Esophagus (tissue), 2 donors: Measurements from ENCODE around the gene PARD3. TPM values are rescaled to one million over a fixed set of nuclear protein-coding genes. Genes with fewer than 3 reads are reported as not detected.
"Not testable (repeated sequence)": the region's sequence is repeated elsewhere in the genome, so short reads cannot be mapped to it uniquely, and the experiment has no call there.

Experiments
- H3K27ac ChIP-seq, 2 donors: one replicate each; pipeline ENCODE4 v1.5.1; 2013; ENCODE audit warnings: low read depth in 2 of 2, mild to moderate bottlenecking in 2 of 2, inconsistent platforms in 1 of 2, low read length in 1 of 2, moderate library complexity in 1 of 2
- H3K27me3 ChIP-seq, 2 donors: one replicate each; pipeline ENCODE4 v1.6.1; 2013; ENCODE audit warnings: low read length in 2 of 2, control low read depth in 1 of 2, mild to moderate bottlenecking in 1 of 2; ENCODE audit not compliant: insufficient read depth in 2 of 2, control insufficient read depth in 1 of 2
- H3K36me3 ChIP-seq, 2 donors: one replicate each; pipeline ENCODE4 v1.6.1; 2013; ENCODE audit warnings: low read length in 1 of 2; ENCODE audit not compliant: control insufficient read depth in 2 of 2, insufficient read depth in 2 of 2
- H3K4me1 ChIP-seq, 2 donors: one replicate each; pipeline ENCODE4 v1.6.1; 2013; ENCODE audit warnings: low read length in 1 of 2; ENCODE audit not compliant: control insufficient read depth in 2 of 2, insufficient read depth in 2 of 2
- H3K4me3 ChIP-seq, 2 donors: one replicate each; pipeline ENCODE4 v1.5.1; 2013; ENCODE audit warnings: low read length in 2 of 2, mild to moderate bottlenecking in 2 of 2, low read depth in 1 of 2, moderate library complexity in 1 of 2
- H3K9me3 ChIP-seq, 2 donors: one replicate each; pipeline ENCODE4 v1.6.1; 2013; ENCODE audit warnings: mild to moderate bottlenecking in 2 of 2, low read depth in 1 of 2, low read length in 1 of 2, moderate library complexity in 1 of 2; ENCODE audit not compliant: control insufficient read depth in 2 of 2, insufficient read depth in 1 of 2
- WGBS, 2 donors: extraction: QIAGEN DNeasy Blood & Tissue Kit; methylation state at CpG; one replicate each; pipeline ENCODE4 v1.1.7; 2013; 5-methylcytosine and 5-hydroxymethylcytosine counted together
- polyA plus RNA-seq, 2 donors: library from polyadenylated mRNA; stranded (reverse); fragments of 200-250 nt; gene quantifications; one replicate each; pipeline ENCODE4 v1.2.3, GENCODE V29; 2013
- donor health status: healthy with polysubstance abuse.
- donor health status: Bipolar disorder and iron deficiency.

The PARD3 gene
- polyA plus RNA-seq, 2 donors = 40.3 to 71.3 TPM

DNA sequence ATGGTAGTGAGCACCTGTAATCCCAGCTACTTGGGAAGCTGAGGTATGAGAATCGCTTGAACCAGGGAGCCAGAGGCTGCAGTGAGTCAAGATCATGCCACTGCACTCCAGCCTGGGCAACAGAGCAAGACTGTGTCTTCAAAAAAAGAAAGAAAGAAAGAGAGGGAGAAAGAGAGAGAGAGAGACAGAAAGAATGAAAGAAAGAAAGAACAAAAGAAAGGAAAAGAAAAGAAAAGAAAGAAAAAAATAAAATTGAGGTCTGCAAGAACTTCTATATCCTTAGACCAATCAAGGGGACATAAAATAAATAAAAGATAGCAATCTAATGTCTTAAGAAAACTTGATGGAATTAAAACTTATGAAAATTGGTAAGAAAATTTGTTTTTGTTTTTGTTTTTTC, 34.9 kb upstream of the PARD3 start:
- Histone ChIP-seq H3K27ac (no peak overlapping the region), H3K4me3 (no peak overlapping the region), H3K27me3 (no peaks in the 10 kb centered on the region), H3K36me3 (no peaks in the 10 kb centered on the region), H3K4me1 (no peaks in the 10 kb centered on the region), H3K9me3 (no peaks in the 10 kb centered on the region)
- 95 to 97% methylated on average over 1 of the region's 1 CpG for WGBS, 2 donors

DNA sequence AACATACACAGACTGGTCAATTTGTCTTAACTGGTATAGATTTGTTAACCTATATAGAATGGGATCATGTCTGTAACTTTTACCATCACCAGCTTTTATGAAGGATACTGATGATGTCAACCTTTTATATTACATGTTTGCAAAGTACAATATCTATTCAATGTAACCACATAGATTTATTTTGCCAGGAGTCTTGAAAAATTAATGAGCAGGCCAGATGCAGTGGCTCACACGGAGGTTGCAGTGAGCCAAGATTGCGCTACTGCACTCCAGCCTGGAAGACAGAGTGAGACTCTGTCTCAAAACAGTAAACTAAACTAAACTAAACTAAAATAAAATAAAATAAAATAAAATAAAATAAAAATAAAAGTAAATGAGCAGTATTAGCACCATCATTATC, 30.0 kb upstream of the PARD3 start:
- H3K4me3 ChIP-seq = no peak overlapping the region
- 66 to 71% methylated on average over 2 of the region's 2 CpGs for WGBS, 2 donors
- H3K36me3 ChIP-seq = no peaks in the 10 kb centered on the region
- H3K27me3 ChIP-seq = no peaks in the 10 kb centered on the region
- no peaks in the 10 kb centered on the region for H3K9me3 ChIP-seq
- no peak overlapping the region for H3K27ac ChIP-seq
- H3K4me1 ChIP-seq = no peaks in the 10 kb centered on the region

DNA sequence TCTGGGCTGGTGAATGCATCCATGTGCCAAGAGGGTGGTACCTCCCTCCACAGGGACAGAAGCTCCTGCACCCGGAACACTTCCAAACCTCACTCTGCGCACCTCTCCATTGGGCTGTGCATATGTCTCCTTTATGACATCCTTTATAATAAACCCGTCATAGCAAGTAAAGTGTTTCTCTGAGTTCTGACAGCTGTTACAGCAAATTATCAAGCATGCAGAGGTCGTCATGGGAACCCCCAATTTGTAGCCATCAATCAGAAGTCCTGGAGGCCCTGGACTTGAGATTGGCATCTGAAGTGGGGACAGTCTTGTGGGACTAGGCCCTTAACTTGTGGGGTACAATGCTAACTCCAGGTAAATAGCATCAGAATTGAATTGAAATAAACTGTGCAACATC, 29.4 kb upstream of the PARD3 start:
- Histone ChIP-seq H3K4me3 (no peak overlapping the region), H3K9me3 (no peaks in the 10 kb centered on the region), H3K27ac (no peak overlapping the region), H3K27me3 (no peaks in the 10 kb centered on the region), H3K36me3 (no peaks in the 10 kb centered on the region), H3K4me1 (no peaks in the 10 kb centered on the region)
- WGBS, 2 donors = 87 to 89% methylated on average over 4 of the region's 4 CpGs

DNA sequence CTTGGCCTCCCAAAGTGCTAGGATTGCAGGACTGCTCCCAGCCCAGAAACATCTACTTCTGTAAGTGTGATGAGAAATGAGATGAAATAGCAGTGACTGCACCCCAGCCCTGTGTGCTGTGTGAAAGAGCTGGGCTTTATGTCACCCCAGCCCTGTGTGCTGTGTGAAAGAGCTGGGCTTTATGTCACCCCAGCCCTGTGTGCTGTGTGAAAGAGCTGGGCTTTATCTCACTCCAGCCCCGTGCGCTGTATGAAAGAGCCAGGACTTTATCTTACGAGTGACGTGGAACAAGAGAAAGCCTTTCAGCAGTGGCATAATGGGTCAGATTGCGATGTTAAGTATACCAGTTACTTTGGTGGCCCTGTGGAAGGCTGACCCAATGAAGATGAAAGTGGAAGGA, 28.4 kb upstream of the PARD3 start:
- H3K4me1 ChIP-seq, H3K4me3 ChIP-seq, H3K27me3 ChIP-seq, H3K27ac ChIP-seq, H3K36me3 ChIP-seq, H3K9me3 ChIP-seq: not testable (repeated sequence)
- 92 to 95% methylated on average over 5 of the region's 5 CpGs for WGBS, 2 donors

DNA sequence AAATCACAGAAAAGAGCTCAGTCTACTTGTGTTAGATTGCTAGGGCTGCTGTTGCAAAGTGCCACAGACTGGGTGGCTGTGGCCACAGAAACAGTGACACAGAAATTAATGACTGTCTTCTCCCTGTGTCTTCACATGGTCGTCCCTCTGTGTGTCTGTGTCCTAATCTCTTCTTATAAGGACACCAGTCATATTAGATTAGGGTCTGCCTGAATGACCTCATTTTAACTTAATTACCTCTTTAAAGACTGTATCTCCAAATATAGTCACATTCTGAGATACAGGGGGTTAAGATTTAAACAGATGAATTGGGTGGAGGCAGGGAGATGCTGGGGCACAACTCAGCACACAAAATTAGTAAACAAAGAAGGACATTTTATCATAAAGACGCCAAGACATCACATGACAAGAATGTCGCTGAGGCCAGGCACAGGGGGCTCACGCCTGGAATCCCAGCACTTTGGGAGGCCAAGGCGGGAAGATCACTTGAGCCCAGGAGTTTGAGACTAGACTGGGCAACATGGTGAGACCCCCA, 23.3 kb upstream of the PARD3 start:
- 89 to 90% methylated on average over 5 of the region's 5 CpGs for WGBS, 2 donors
- H3K36me3 ChIP-seq = peaks cover 0 to 2% of the 10 kb centered on the region in 2 donors
- H3K27me3 ChIP-seq = no peaks in the 10 kb centered on the region
- no peak overlapping the region for H3K27ac ChIP-seq
- H3K4me1 ChIP-seq = no peaks in the 10 kb centered on the region
- H3K9me3 ChIP-seq = no peaks in the 10 kb centered on the region
- no peak overlapping the region for H3K4me3 ChIP-seq

DNA sequence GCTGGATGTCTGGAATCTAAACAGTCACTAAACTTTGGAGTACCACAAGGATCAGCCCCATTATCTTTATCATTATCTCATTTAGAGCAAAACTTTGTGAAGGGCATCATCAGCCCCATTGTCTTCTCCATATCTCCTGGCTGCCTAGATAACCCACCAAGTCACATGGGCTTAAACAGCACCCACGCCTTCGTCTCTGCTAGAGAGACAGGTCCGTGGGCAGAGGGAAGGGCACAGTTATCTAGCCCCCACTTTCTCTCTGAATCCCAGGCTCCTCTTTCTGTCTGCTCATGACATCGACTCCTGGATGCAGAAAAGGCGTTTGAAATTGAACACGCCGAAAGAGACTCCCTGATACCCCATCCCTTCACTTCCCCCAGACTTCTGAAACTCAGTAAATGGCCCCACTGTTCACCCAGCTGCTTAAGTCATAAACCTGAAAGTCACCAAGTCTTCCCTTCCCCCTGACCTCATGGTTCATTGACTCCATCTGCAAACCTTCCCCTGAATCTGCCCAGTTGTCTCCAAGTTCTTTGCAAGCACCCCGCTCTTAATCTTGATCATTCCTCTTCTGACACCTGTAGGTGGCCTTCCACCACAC, 20.9 kb upstream of the PARD3 start:
- WGBS, 2 donors = 93 to 94% methylated on average over 8 of the region's 8 CpGs
- Histone ChIP-seq H3K27ac (no peak overlapping the region), H3K4me3 (no peak overlapping the region), H3K4me1 (no peaks in the 10 kb centered on the region), H3K9me3 (no peaks in the 10 kb centered on the region), H3K36me3 (peaks cover 0 to 2% of the 10 kb centered on the region in 2 donors), H3K27me3 (no peaks in the 10 kb centered on the region)

DNA sequence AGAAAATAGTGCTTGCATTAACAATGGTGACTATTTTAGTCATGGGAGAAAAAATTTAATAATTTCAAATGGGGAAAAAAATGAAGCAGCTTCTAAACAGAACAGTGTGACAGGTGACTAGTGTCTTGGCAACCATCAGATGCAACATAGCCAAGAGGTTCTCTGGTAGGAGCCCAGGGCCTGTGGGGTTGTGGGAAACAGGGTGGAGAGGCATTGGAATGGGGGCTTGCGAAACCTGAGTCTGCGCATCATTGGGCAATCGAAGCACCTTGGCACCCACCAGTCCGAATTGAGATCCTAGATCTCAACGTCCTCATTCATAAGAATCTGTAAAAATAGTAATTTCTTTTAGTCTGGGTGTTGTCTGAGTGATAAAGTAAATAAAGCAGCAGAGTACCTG, 19.2 kb upstream of the PARD3 start:
- WGBS, 2 donors = 56 to 74% methylated on average over 5 of the region's 5 CpGs
- Histone ChIP-seq H3K36me3 (peaks cover 0 to 2% of the 10 kb centered on the region in 2 donors), H3K9me3 (no peaks in the 10 kb centered on the region), H3K27ac (no peak overlapping the region), H3K4me1 (no peaks in the 10 kb centered on the region), H3K27me3 (no peaks in the 10 kb centered on the region), H3K4me3 (no peak overlapping the region)

DNA sequence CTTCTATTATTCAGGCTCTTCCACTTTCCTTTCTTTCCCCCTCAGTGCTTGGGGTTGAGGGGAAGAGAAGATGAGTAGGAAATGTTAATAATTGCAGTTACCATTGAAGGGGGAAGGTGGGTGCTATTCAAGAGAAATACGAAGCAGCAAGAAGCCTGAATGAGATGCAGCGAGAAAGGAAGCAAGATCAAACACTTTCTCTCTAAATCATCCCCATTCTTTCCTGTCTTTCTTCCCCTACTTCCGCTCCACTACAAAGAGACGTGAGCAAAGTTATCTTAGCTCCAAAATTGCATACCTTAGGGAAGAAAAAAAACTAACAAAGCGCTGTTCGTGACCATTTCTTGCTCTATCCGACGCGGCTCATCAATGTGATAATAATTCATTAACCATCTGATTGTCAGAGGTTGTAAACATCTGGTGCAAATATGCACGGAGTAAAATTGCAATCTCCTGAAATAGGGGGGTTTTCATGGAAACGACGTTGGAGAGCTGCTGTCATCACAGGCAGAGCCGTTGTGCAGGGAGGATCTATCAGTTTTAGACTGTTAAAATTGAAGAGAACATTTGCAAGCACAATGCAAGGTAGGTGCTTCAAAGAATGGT, 15.2 kb upstream of the PARD3 start:
- WGBS, 2 donors = 29 to 32% methylated on average over 13 of the region's 13 CpGs
- no peak overlapping the region for H3K4me3 ChIP-seq

DNA sequence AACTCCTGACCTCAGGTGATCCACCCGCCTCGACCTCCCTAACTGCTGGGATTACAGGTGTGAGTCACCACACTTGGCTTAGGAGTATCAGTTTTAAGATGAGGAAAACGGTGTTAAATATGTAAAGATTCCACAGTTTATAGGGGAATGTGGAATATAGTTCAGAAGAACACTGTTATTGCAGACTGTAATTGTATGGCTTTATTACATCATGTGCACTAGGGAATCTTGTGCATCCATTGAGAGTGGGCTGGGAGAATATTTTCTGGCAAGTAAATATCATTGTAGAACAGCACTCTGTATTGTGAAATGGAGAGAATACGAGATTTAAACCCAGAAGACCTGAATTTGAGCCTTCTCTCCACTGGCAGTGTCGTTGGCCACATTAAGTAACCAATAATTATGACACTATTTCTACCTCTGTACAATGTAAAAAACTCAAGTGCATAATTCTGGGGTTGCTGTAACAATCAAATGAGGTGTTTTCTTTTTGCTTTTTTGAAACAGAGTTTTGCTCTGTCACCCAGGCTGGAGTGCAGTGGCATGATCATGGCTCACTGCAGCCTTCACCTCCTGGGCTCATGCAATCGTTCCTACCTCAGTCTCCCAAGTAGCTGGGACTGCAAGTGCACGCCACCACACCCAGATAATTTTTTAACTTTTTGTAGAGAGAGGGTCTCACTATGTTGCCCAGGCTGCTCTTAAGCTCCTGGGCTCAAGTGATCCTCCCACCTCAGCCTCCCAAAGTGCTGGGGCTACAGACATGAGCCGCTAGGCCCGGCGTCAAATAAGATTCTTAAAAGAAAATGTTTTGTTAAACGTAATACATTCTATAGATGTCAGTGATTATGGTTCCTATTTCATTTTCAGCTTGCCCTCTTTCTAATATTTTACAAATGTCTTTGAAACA, 12.0 kb upstream of the PARD3 start:
- Histone ChIP-seq H3K36me3 (no peaks in the 10 kb centered on the region), H3K27ac (no peak overlapping the region), H3K9me3 (no peaks in the 10 kb centered on the region), H3K4me1 (no peaks in the 10 kb centered on the region), H3K27me3 (no peaks in the 10 kb centered on the region), H3K4me3 (no peak overlapping the region)
- 77 to 81% methylated on average over 11 of the region's 11 CpGs for WGBS, 2 donors

More for the DNA sequence above, 15.2 kb upstream of the PARD3 start:
- Histone ChIP-seq H3K27ac (no peak overlapping the region), H3K4me1 (no peaks in the 10 kb centered on the region), H3K27me3 (no peaks in the 10 kb centered on the region), H3K36me3 (no peaks in the 10 kb centered on the region), H3K9me3 (no peaks in the 10 kb centered on the region)
